HCT116 (cell line): ENCODE results near the gene SPATA2L. TPM values are rescaled to one million over a fixed set of nuclear protein-coding genes. Genes with fewer than 3 reads are reported as not detected.

Experiments
- ATAC-seq: fragments of 200-7000 bp; cut with Tn5 transposase; 2 replicates; pipeline ENCODE4 v1.9.1; 2020; ENCODE audit warnings: mild to moderate bottlenecking, moderate library complexity
- BruUV-seq: library from RNA; stranded (reverse); fragments of 400-500 nt; replicated peaks from 2 replicates; lab custom pipeline; 2021; lab: Mats Ljungman, UMichigan
- CTCF ChIA-PET: fragments of 300-600 bp; sonication (Branson Sonifier 250); formaldehyde crosslinking; loops from one replicate; lab custom pipeline; 2021; ENCODE audit warnings: antibody characterized with exemption; lab: Charles Lee
- POLR2A ChIA-PET: fragments of 300-600, 350-600 bp; sonication (Branson Sonifier 250); formaldehyde crosslinking; loops from one replicate; lab custom pipeline; 2021; ENCODE audit warnings: antibody characterized with exemption; lab: Charles Lee
- RAD21 ChIA-PET, 2 experiments: fragments of 300-600 bp; sonication (Branson Sonifier 250); formaldehyde crosslinking; loops; one replicate each; lab custom pipeline; 2023; ENCODE audit warnings: low total read pairs in 2 of 2; ENCODE audit not compliant: uncharacterized antibody in 2 of 2, unreplicated experiment in 2 of 2, low non-redundant PET in 1 of 2; lab: Charles Lee
- DNase-seq: peaks from one replicate; pipeline ENCODE4 v3.0.0-alpha.2; 2010; ENCODE audit warnings: low read depth, low spot score
- H2AFZ ChIP-seq: fragments of 200-600 bp; shearing (Covaris generic), sonication (generic); 2 replicates; pipeline ENCODE4 v1.6.1; 2017; ENCODE audit warnings: low read depth, mixed run types, mixed read lengths, antibody characterized with exemption, low read length; ENCODE audit not compliant: poor library complexity, severe bottlenecking
- H3K27ac ChIP-seq: 2 replicates; pipeline ENCODE4 v1.5.1; 2012; ENCODE audit warnings: low read depth, low read length
- H3K27me3 ChIP-seq: fragments of 200-600 bp; sonication (generic); 2 replicates; pipeline ENCODE4 v1.6.1; 2016; ENCODE audit warnings: mixed run types, low read length, mixed read lengths; ENCODE audit not compliant: insufficient read depth
- H3K36me3 ChIP-seq, 2 experiments: fragments of 200-500 bp in 1 of 2; fragments of 200-600 bp in 1 of 2; sonication (Bioruptor generic) in 1 of 2; sonication (generic) in 1 of 2; 2 replicates each; pipeline versions ENCODE4 v1.5.1 to v1.6.1; 2014 to 2016; ENCODE audit warnings: low read length in 2 of 2, inconsistent platforms in 1 of 2, mixed read lengths in 1 of 2, mixed run types in 1 of 2; ENCODE audit not compliant: insufficient read depth in 2 of 2, control insufficient read depth in 1 of 2
- H3K4me1 ChIP-seq, 2 experiments: fragments of 200-600 bp in 1 of 2; sonication (generic) in 1 of 2; 2 replicates each; pipeline versions ENCODE4 v1.5.1 to v1.6.1; 2012 to 2017; ENCODE audit warnings: low read length in 2 of 2, inconsistent platforms in 1 of 2, mild to moderate bottlenecking in 1 of 2, mixed read lengths in 1 of 2, mixed run types in 1 of 2, moderate library complexity in 1 of 2; ENCODE audit not compliant: insufficient read depth in 2 of 2, control insufficient read depth in 1 of 2
- H3K4me2 ChIP-seq: fragments of 200-600 bp; sonication (generic); 2 replicates; pipeline ENCODE4 v1.6.1; 2017; ENCODE audit warnings: mixed run types, low read length, mixed read lengths
- H3K4me3 ChIP-seq, 2 experiments: fragments of 200-600 bp in 1 of 2; sonication (generic) in 1 of 2; replicated peaks in 1 of 2; 2 replicates each; pipeline ENCODE4 v1.5.1; 2011 to 2016; ENCODE audit warnings: low read length in 2 of 2, control low read depth in 1 of 2, low read depth in 1 of 2, mild to moderate bottlenecking in 1 of 2, mixed read lengths in 1 of 2, mixed run types in 1 of 2
- H3K79me2 ChIP-seq: fragments of 200-600 bp; sonication (generic); 2 replicates; pipeline ENCODE4 v1.6.1; 2017; ENCODE audit warnings: mild to moderate bottlenecking, mixed run types, low read length, moderate library complexity, mixed read lengths; ENCODE audit not compliant: insufficient read depth
- H3K9ac ChIP-seq: fragments of 200-600 bp; sonication (generic); 2 replicates; pipeline ENCODE4 v1.6.1; 2016; ENCODE audit warnings: low read length, mixed read lengths
- H3K9me2 ChIP-seq: fragments of 200-600 bp; sonication (generic), shearing (Covaris generic); 2 replicates; pipeline ENCODE4 v1.6.1; 2017; ENCODE audit warnings: mixed run types, mild to moderate bottlenecking, moderate library complexity; ENCODE audit not compliant: insufficient read depth
- H3K9me3 ChIP-seq, 2 experiments: fragments of 200-500 bp in 1 of 2; fragments of 200-600 bp in 1 of 2; sonication (Bioruptor generic) in 1 of 2; sonication (generic) in 1 of 2; 2 replicates each; pipeline ENCODE4 v1.6.1; 2014 to 2017; ENCODE audit warnings: low read length in 2 of 2, mixed read lengths in 2 of 2, inconsistent platforms in 1 of 2, low read depth in 1 of 2, mild to moderate bottlenecking in 1 of 2, mixed run types in 1 of 2, moderate library complexity in 1 of 2; ENCODE audit not compliant: control insufficient read depth in 1 of 2, insufficient read depth in 1 of 2
- H4K20me1 ChIP-seq: fragments of 200-600 bp; sonication (generic), shearing (Covaris generic); 2 replicates; pipeline ENCODE4 v1.6.1; 2017; ENCODE audit warnings: mixed run types, mild to moderate bottlenecking, moderate library complexity; ENCODE audit not compliant: insufficient read depth
- CBX3 ChIP-seq: IDR thresholded peaks from 2 replicates; pipeline ENCODE4 v1.6.1; 2012; ENCODE audit warnings: low read depth
- ELF1 ChIP-seq: IDR thresholded peaks from 2 replicates; pipeline ENCODE4 v1.6.1; 2012; ENCODE audit warnings: low read depth, borderline replicate concordance
- EZH2 ChIP-seq: fragments of 200-600 bp; sonication (generic); IDR thresholded peaks from 2 replicates; pipeline ENCODE4 v1.6.1; 2017; ENCODE audit warnings: antibody characterized with exemption, mixed run types
- JUND ChIP-seq: IDR thresholded peaks from 2 replicates; pipeline ENCODE4 v1.6.1; 2012
- POLR2A ChIP-seq: IDR thresholded peaks from 2 replicates; pipeline ENCODE4 v1.7.0; 2011; ENCODE audit warnings: borderline replicate concordance; ENCODE audit not compliant: insufficient read depth, insufficient read length; ENCODE audit errors: extremely low read depth
- RAD21 ChIP-seq: IDR thresholded peaks from 2 replicates; pipeline ENCODE4 v1.6.1; 2012; ENCODE audit warnings: low read depth, mild to moderate bottlenecking
- SP1 ChIP-seq: IDR thresholded peaks from 2 replicates; pipeline ENCODE4 v1.6.1; 2012; ENCODE audit warnings: low read depth
- TCF7L2 ChIP-seq: IDR thresholded peaks from 2 replicates; pipeline ENCODE4 v1.7.0; 2011; ENCODE audit warnings: borderline replicate concordance, inconsistent platforms; ENCODE audit not compliant: insufficient read depth, insufficient read length; ENCODE audit errors: extremely low read depth
- ZFX ChIP-seq: fragments of 450-650 bp; IDR thresholded peaks from 2 replicates; pipeline ENCODE4 v1.6.1; 2017
- ZNF274 ChIP-seq: fragments of 200-500 bp; sonication (Bioruptor generic); IDR thresholded peaks from 2 replicates; pipeline ENCODE4 v1.6.1; 2014; ENCODE audit warnings: mild to moderate bottlenecking, low read depth, low read length, inconsistent platforms
- intact Hi-C: fragments of 100-400 bp; cut with micrococcal nuclease; formaldehyde crosslinking; loops from 2 replicates; pipeline ENCODE4 v1.10.0; 2022
- total RNA-seq: library from RNA; stranded (reverse); gene quantifications from one replicate; pipeline ENCODE4 v1.2.1, GENCODE V29; 2021; ENCODE audit not compliant: unreplicated experiment
- TF ChIP-seq, protein P1 (sequence below): IDR thresholded peaks from 2 replicates; pipeline ENCODE4 v1.6.1; 2012; ENCODE audit warnings: low read depth

SPATA2L gene
- total RNA-seq, 1 experiment from 2014 or later: 50.5 TPM

GRCh38 chr16:89732918-89733242 lies 31.4 kb upstream of the SPATA2L start (continued):
- TF ChIP-seq, protein P1, sequence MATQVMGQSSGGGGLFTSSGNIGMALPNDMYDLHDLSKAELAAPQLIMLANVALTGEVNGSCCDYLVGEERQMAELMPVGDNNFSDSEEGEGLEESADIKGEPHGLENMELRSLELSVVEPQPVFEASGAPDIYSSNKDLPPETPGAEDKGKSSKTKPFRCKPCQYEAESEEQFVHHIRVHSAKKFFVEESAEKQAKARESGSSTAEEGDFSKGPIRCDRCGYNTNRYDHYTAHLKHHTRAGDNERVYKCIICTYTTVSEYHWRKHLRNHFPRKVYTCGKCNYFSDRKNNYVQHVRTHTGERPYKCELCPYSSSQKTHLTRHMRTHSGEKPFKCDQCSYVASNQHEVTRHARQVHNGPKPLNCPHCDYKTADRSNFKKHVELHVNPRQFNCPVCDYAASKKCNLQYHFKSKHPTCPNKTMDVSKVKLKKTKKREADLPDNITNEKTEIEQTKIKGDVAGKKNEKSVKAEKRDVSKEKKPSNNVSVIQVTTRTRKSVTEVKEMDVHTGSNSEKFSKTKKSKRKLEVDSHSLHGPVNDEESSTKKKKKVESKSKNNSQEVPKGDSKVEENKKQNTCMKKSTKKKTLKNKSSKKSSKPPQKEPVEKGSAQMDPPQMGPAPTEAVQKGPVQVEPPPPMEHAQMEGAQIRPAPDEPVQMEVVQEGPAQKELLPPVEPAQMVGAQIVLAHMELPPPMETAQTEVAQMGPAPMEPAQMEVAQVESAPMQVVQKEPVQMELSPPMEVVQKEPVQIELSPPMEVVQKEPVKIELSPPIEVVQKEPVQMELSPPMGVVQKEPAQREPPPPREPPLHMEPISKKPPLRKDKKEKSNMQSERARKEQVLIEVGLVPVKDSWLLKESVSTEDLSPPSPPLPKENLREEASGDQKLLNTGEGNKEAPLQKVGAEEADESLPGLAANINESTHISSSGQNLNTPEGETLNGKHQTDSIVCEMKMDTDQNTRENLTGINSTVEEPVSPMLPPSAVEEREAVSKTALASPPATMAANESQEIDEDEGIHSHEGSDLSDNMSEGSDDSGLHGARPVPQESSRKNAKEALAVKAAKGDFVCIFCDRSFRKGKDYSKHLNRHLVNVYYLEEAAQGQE: no peak
- no peak for TF ChIP-seq CBX3
- TF ChIP-seq ELF1: no peak
- TF ChIP-seq ZNF274: no peak
- TF ChIP-seq SP1: no peak
- TF ChIP-seq TCF7L2: no peak
- TF ChIP-seq EZH2: no peak
- no peak for TF ChIP-seq ZFX
- TF ChIP-seq, all 23 proteins: peak for 0

GRCh38 chr16:89732142-89732917 lies 30.8 kb upstream of the SPATA2L start:
- H4K20me1 ChIP-seq: no peaks in the 10 kb centered on the region; the same call in 1 of the 2 replicates

More at GRCh38 chr16:89732142-89732917, 30.8 kb upstream of the SPATA2L start:
- H3K4me3 ChIP-seq: no peak overlapping the region
- TF ChIP-seq SP1 (no peak), JUND (no peak), ZNF274 (no peak), POLR2A (no peak), RAD21 (no peak)
- ATAC-seq (peak; percentile 17), DNase-seq (no peak)
- ChIA-PET RAD21 (no interaction called here), CTCF (no interaction called here), POLR2A (no interaction called here)
- H3K36me3 ChIP-seq: peaks cover 43 to 66% of the 10 kb centered on the region in 2 experiments
- H3K27me3 ChIP-seq: no peaks in the 10 kb centered on the region
- H3K79me2 ChIP-seq: peaks cover 10% of the 10 kb centered on the region; the same call in 1 of the 2 replicates
- H3K4me2 ChIP-seq: no peak overlapping the region
- H3K4me1 ChIP-seq: no peaks in the 10 kb centered on the region
- BruUV-seq: no TSS peak
- intact Hi-C loops: no loop called here
- no peak overlapping the region for H2AFZ ChIP-seq
- H3K9me3 ChIP-seq: no peaks in the 10 kb centered on the region
- H3K9me2 ChIP-seq: no peaks in the 10 kb centered on the region
- 0 out of 2 replicates have a peak overlapping the region, but pooled peaks have one; percentile 31 for H3K27ac ChIP-seq
- H3K9ac ChIP-seq: no peak overlapping the region
